ENCODE data around the gene AATK.

AATK gene

GRCh38 chr17:81071761-81072741 lies 94.0 kb downstream of the AATK start:
- no peak for DNase-seq (ENCODE audit: low read depth in 2 of 2)

GRCh38 chr17:81070541-81071246 lies 95.3 kb downstream of the AATK start:
- DNase-seq (ENCODE audit: low read depth in 2 of 2) = no peak

GRCh38 chr17:81069135-81069645 lies 96.8 kb downstream of the AATK start:
- DNase-seq (ENCODE audit: low read depth in 2 of 2) = no peak

GRCh38 chr17:81068411-81069134 lies 97.4 kb downstream of the AATK start:
- no peak for DNase-seq (ENCODE audit: low read depth in 2 of 2)

- DNase-seq (ENCODE audit: low read depth in 2 of 2) = no peak
These were observed 98.6 kb downstream of the AATK start for GRCh38 chr17:81067391-81067811.
